HG02763 (cell line): ENCODE results near the gene B3GALT5.

Source experiments
- ATAC-seq: cut with Tn5 transposase; IDR thresholded peaks from one replicate; pipeline ENCODE4 v1.9.1; 2021; ENCODE audit warnings: mild to moderate bottlenecking, moderate library complexity; ENCODE audit not compliant: unreplicated experiment

The B3GALT5 gene

DNA sequence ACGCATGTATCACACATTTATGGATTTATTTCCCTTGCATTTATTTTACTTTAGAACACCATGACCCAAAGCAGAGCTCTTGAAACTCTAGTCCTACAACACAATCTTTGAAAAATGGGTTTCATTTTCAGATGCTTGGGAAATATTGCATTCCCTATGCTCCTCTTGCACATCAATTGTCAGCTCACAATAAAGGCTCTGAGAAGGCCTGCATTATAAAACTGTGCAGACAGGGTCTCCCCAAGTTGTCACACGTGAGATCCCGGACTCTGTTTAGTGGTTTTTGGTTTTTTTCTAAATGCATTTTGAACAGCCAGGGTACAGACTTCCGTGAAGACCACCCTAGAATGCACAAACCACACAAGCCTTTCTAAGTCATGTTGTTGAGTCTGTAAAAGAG is 9.9 kb upstream of the B3GALT5 start:
- ATAC-seq = no peak

DNA sequence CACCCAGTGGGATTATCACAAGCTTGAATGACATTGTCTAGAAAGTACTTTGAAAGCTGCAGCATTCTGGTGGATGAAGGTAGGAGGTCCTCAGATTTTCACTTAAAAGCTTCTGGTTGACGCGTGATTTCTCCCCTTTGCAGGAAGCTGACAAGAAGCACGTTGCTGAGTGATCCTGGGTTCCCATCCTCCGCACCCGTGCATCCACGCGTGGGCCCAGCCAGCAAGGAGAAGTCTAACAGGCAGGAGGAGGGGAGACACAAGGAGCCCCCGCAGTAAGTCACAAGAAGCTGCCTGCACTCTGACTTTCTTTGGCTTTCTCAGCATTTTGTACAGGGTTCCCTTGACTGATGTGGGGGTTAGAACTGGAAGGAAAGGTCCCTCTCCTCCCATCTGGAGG is 7.8 kb upstream of the B3GALT5 start:
- no peak for ATAC-seq

DNA sequence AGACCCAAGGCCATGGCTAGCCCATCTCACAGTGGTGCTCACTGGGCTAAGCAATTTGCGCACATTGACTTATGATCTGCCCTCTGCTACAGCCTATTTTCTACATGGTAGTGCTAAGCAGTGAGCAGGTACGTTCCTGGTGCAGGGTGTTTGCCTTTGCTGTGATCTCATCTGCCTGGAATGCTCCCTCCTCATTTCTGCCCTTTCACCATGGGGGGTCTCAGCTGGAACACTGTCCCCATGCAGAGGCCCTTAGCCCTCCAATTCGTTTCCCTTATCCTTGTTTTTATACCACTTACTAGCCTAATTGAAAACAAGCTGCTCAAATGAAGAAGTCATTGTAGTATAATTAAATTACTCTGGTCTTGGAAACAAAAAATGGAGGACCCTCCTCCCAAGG is 2.0 kb upstream of the B3GALT5 start:
- no peak for ATAC-seq

DNA sequence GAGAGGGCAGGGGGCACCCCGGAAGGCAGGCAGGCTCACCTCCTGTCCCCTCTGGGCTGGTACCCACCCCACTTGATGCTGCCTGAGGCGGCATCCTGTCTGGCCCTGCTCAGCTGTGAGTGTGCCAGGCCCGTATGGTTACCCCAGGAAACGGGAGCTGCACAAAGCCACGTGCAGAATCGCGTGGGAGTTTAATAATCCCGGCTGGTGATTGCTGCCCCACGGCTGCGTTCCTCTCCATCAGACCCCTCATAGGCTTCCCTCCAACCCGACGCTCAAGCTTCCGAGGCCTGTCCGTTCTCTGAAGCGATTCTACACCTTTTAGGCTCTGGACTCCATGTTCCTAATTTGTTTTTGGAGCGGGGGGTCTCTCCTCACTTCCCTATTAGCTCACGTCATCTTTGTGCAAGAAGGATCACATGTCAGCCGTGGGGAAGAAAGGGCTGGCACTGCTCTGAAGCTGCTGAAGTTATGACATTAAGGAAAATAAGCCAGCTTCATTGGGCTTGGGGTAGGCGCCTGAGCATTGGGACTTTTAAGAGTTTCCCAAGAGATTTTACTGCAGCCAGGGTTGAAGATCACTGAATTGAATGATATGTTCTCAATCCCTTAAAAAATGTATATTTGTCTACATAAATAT is 1.1 kb upstream of the B3GALT5 start:
- no peak for ATAC-seq

DNA sequence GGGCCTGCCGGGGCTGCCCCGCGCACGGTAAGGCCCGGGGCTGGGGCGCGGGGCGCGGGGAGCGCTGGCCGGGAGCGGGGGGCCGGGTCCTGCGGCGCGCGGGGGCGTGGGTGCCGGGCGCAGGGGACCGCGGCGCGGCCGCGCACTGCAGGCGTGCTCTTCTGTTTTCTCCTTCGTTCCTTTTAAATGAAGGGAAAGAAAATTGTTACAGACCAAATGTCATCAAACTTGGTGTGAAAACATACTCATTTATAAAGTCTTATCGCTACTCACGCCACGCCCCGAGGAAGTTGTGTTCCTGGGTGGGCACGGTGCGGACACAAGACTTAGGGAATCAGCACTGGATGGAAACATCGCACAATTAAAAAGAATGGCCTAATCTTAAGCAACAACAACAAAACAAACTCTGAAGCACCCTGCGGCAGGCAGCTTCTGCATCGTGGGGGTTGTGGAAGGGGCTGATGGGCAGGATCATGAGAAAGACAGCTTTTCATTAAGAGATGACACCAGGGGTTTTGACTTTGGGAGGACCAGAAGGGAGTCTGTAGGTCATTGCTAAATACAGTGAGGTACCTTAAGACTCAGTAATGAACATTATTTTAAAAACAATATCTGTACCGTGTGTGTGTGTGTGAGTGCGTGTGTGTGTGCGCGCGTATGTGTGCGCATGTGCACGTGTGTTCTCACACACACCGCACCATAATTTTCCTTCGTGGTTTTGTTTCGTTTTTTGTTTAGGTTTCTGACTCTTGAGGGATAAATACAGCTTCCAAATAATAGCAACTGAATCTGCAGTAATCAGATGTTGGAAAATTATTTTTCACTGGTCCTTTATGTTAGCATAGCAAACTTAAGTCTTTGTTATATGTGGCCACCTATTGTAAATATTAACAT is 548 bp downstream of the B3GALT5 start:
- no peak for ATAC-seq

DNA sequence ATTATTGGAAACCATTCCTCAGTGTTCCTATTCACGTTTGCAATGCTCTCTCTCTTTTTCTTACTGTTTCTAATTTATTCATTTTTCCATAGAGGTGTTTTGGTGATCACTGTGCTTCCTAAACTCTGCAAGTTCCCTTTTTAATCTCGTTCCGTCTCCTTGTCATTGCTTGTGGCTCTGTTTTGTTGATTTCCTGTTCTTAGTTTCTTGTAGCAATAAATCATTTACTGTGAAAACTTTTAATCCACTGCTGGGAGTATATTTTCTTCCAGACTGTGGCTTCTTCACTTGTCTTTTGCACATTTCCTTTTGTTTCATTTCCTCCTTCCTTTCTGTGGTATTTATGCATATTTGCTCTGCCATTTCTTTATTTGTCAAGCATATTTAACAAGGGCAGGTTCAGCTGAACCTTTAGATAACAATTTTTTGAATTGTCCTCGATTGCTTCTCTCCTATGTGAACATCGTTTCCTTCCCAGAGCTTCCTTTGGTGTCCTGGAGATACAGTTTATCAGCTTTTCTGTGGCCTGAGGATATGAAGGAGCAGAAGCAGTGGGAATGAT is 3.6 kb downstream of the B3GALT5 start:
- no peak for ATAC-seq

DNA sequence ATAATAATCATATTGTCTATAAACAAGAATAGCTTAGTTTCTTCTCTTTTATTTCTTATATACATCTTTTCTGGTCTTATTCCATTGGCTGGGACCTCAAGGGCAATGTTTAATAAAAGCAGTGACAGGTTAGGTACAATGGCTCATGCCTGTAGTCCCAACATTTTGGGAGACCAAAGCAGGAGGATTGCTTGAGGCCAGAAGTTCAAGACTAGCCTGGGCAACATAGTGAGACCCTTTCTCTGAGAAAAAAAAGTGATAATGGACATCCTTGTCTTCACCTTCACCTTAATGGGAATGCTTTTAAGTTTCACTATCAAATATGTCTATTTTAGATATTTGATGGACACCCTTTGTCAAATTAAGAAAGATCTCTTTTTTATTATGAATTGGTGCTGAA is 8.1 kb downstream of the B3GALT5 start:
- no peak for ATAC-seq

DNA sequence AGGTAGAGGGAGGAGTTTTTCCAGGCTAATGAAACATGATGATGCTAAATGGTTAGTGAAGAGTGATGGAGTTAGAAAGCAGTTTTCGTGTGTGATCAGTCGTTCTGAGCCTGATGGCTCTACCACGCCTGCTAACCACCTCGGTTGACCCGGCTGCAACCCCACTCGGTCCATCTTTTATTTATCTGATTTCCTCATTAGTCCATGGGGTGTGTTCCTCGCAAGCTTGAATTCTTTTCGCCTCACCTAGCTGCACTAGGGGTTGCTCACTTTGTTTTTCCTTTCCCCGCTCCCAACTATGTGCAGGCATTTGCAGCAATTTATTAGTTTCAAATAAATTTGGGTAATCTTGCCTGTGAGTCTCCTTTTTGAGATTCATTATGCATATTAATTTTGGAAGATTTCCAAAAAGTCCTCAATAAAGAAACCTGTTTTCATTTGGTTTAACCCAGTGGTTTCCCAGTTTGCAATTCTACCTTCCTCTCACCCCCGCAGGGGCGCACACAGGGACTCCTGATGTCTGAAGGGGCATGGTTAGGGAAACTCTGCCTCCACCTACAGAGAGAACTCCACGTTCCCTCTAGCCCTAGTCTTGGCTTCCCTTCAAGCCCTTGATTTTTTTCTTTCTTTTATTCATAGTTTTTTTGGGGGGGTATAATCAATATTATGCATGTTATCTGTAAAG is 12.6 kb downstream of the B3GALT5 start:
- no peak for ATAC-seq

DNA sequence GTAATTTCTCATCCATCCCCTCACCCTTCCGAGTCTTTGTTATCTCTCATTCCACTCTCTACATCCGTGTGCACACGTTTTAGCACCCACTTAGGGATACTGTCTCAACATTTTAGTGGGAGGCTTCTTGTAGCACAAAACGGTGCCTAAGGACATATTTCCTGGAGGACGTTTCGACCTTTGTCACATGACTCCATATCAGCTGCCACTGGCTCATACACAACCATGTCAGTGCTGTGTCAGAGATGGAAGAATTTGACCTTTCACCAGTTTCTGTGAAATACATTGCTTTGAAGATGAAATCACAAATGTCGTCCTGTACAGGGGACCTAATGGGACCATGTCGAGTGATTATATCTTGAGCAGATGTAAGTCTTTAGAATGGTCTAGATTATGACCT is 15.6 kb downstream of the B3GALT5 start:
- ATAC-seq = no peak

DNA sequence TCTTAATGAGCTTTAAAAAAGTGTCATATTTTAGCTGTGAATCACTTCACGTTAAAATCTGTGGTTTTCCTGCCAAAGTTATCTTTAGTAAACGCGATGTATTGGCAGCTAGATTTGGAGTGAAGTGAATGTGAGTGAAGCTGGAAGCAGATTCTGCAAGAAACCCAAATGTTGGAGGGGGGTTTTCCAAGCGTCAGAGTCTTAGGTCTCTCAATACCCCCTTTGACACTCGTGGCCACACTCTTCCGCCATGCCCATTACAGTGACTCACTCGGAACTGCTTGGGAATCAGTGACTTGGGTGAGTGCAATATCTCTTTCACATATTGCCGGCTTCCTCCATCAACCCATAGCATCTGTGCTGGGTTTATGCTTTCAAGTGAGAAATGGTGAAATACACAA is 17.5 kb downstream of the B3GALT5 start:
- ATAC-seq = no peak

DNA sequence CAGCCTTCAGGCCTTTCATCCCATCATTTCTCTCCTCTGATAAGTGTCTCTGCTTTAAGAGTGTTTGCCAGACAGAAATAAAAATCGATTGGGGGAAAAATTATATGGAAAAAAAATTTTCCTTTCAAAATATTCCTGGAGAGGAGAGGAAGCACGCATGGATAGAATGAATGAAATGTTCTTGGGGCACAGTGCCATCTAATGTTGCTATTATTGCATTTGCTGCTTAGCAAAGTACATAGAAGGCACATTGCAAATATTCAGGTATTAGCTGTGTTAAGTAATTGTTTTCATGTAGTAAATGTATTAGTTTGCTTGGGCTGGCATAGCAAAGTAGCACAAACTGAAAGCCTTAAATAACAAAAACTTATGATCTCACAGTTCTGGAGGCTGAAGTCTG is 18.1 kb downstream of the B3GALT5 start:
- no peak for ATAC-seq

DNA sequence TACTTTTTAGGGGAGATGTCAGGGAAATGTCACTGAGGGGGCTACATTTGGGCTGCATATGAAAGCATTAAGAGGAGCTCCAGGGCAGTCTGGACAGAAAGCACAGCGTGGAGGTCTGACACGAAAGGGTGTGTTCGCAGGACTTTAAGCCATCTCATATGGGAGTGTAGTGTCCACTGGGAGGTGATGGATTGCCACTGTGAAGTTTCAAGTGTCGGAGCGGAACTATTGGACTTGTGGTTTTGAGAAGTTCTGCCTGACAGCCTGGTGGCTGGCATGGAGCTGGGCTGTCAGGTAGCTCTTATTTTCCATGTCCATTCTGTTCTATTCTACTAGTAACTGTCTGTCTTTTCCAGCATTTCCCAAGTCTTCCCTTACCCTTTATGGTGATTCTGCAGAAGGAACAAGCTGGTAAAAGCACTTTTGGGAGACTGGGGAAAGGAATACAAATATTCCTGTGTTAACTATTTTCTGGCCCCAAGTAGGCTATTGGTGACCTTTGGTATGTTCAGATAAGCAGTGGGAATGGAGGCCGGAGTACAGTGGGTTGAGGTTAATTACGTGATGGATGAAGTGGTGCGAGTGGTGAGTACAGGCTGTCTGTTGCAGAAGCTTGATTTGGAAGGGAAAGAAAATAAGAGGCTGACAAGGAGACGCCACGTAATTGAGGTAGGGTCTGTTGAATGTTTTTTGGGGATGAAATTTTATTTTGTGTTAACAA is 19.3 kb downstream of the B3GALT5 start:
- ATAC-seq = no peak

DNA sequence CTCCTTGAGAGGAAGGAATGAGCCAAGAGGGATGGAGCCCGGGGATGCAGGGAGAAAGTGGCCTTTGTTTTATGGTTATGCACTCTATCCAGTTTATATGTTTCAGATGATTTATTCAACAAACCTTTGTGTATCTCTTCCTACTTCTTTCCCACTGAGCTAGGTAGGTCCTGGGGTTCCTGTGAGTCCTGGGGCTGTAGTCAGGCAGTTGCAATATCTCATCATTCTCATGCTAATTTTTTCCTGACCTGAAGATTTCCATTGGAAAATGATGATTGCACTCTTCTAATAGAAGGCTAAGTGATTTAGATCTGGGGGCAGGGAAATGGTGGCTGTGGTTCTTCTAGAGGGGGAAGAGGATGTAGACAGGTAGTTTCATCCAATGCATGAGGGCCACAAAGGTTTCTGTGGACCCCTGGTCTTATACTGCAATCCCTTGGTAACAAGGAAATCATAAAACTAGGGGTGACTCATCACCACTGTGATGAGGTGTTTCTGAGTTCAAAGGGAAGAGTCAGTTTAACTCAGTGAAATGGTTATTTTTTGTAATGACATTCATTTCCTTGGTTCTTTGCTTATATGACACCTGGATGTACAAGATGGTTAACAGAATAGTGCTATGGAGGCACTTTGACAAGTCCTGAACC is 20.2 kb downstream of the B3GALT5 start:
- ATAC-seq = no peak

DNA sequence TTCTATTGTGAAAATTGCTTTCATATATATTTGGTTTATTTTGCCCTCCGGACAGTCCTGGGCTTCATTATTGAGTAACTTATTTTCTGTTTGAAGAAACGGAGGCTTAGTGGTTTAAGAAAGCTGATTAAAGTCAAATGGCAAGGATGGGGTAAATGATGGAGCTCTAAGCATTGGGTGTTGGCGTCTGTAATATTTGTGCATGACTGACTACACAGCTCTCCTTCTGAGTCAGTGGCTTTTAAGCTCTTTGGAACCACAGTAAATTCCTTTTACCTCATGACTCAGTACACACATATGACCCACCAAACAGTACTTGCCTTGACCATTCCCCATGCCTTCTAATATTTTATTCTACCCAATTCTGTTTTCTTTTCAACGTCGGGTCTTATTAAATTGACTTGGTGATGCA is 21.0 kb downstream of the B3GALT5 start:
- no peak for ATAC-seq

DNA sequence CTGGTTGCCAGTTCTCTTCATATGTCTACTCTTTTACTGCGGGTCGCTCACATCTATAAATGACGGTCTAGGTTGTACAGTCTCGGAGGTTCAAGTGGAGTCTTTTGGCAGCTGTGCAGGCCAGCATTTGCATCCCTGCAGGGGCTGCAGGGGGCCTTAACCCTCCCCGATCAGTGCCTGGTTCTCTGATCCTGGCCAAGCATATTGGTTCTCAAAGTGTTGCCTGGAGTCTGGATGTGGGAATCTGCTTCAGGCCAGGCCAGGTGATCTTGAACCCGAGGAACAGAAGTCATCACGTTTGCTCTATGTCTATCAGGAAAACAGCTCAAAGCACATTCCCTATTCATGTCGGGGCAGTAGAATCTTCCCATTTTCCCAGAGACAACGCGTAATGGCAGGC is 21.8 kb downstream of the B3GALT5 start:
- no peak for ATAC-seq

DNA sequence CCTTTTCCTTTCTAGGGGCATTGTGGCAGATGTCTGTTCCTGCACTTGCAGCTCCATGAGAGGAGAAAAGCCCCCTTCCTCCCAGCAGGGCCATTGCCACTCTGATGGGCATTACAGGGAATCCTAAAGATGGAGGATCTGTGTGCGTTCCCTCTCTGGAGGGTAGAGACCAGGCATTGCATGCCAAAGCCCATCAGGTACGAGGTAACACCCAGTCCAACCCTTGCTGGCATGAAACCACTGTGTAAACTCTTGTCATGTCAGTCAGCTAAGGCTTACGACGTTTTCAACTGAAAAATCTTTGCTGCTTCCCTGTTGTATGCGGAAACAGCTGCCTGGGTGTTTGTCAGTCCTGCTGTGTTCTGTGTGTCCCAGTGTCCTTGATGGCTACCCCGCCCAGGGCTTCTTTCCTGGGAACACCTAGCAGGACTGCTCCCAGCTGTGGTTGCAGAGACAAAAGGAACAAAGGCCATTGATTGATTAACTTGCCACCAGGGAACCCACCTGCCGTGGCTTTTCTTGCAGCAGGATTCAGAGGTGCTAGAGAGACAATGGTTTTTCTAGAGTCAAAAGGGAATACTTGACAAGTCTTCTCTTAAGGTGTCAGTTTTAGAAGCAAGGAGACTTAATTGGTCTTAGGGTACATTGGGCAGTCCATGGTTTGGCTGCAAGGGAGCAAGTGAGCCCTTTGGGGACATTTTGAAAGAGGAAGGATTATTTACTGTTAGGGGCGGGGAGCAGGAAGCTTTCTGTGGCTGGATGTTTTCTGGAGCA is 24.6 kb downstream of the B3GALT5 start:
- ATAC-seq = no peak

DNA sequence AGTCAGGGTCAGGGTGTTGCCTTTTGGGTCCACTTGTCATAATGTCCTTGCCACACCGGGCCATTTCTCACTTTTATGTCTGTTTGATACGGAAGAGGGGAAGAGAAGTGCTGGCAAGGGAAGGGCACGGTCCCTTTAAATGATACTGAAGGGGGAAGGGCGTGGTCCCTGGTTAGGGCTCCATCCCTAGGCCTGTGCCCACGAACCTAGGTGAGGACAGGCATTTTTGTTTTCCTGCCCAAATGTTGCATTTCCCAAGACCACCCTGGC is 25.2 kb downstream of the B3GALT5 start:
- no peak for ATAC-seq

DNA sequence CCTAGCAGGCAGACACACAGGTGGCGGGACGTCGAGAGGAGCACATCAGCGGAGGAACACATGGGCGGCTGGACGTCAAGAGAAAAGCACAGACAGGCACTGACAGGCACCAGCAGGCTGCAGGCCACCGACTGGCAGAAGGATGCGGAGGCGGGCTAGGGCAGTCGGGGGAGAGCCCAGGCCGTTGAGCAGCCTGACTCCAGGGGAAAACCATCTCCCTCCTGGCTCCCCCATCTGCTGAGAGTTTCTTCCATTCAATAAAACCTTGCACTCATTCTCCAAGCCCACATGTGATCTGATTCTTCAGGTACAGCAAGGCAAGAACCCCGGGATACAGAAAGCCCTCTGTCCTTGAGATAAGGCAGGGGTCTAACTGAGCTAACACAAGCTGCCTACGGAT is 25.5 kb downstream of the B3GALT5 start:
- no peak for ATAC-seq

DNA sequence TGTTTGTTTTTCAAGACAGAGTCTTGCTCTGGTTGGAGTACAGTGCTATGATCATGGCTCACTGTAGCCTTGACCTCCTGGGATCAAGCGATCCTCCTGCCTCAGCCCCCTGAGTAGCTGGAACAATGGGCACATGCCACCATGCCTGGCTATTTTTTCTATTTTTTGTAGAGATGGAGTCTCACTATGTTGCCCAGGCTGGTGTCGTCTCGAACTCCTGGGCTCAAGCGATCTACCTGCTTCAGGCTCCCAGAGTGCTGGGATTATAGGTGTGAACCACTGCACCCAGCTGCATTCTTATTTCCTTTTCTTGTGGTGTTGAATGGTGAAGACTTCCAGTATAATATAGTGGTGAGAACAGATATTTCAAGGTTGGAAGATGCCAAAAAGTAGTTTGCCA is 28.0 kb downstream of the B3GALT5 start:
- ATAC-seq = no peak

DNA sequence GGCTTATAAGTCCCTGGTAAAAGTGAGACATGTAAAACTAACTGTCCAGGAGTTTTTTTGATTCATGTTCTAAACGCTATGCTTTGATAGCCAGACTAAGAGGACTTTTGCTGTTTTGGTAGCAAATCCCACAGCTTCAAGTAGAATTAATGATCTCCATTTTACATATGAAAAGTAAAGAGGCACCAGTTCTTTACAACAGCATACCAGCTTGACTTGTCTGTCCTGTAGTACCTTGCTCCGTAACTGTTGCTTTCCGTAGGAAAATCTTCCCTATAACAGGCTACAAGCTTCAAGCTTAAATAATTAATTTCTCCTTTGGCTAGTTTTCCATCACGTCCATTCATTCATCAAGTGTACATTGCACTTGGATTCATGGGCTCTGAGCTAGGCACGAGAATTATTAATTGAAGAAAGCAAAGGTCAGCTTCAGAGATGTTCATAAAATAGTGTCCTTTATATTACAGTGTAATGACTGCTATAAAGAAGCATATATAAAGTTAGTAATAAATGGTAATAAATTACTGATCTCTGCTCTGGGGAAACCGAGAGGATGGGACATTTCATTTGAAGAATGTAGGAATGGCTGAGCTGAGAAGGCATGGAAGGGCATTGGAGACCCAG is 29.2 kb downstream of the B3GALT5 start:
- ATAC-seq = no peak
